Sigmoid colon (tissue), 7 donors: Measurements from ENCODE around the gene MOV10L1. TPM values are rescaled to one million over a fixed set of nuclear protein-coding genes. Genes with fewer than 3 reads are reported as not detected.

Experiments
- DNase-seq: peaks from one replicate; pipeline ENCODE4 v3.0.0-alpha.2; 2019
- H3K27ac ChIP-seq, 4 donors: fragments of 200-600 bp; sonication (generic); one replicate each; pipeline ENCODE4 v1.5.1; 2016 to 2019; ENCODE audit warnings: mild to moderate bottlenecking in 1 of 4
- H3K27me3 ChIP-seq, 3 donors: fragments of 200-600 bp; sonication (generic); one replicate each; pipeline ENCODE4 v1.5.1; 2019; ENCODE audit warnings: mild to moderate bottlenecking in 1 of 3
- H3K36me3 ChIP-seq, 4 donors: fragments of 200-600 bp; sonication (generic); one replicate each; pipeline ENCODE4 v1.5.1; 2016 to 2019
- H3K4me1 ChIP-seq, 4 donors: fragments of 200-600 bp; sonication (generic); one replicate each; pipeline ENCODE4 v1.5.1; 2017 to 2019
- H3K4me3 ChIP-seq, 4 donors: fragments of 200-600 bp; sonication (generic); one replicate each; pipeline ENCODE4 v1.5.1; 2017 to 2019; ENCODE audit warnings: mild to moderate bottlenecking in 2 of 4, moderate library complexity in 1 of 4
- H3K9me3 ChIP-seq, 4 donors: fragments of 200-600 bp in 3 of 4; sonication (generic) in 3 of 4; one replicate each; pipeline versions ENCODE4 v1.5.1 to v1.6.1; 2013 to 2019
- EP300 ChIP-seq, 4 donors: sonication (generic); formaldehyde crosslinking; IDR thresholded peaks; one replicate each; pipeline ENCODE4 v1.6.1; 2017; ENCODE audit warnings: antibody characterized with exemption in 4 of 4
- POLR2A ChIP-seq, 2 donors: fragments of 450-650 bp; IDR thresholded peaks; one replicate each; pipeline ENCODE4 v1.6.1; 2016; ENCODE audit warnings: antibody characterized with exemption in 2 of 2, mild to moderate bottlenecking in 2 of 2, moderate library complexity in 2 of 2
- POLR2AphosphoS5 ChIP-seq, 4 donors: sonication (generic); formaldehyde crosslinking; IDR thresholded peaks; one replicate each; pipeline ENCODE4 v1.6.1; 2017; ENCODE audit warnings: antibody characterized with exemption in 4 of 4
- WGBS, 2 donors: extraction: QIAGEN DNeasy Blood & Tissue Kit; methylation state at CpG; one replicate each; pipeline ENCODE4 v1.1.7; 2013; 5-methylcytosine and 5-hydroxymethylcytosine counted together
- intact Hi-C: fragments of 100-400 bp; cut with DNase I; formaldehyde crosslinking; loops from one replicate; pipeline ENCODE4 v1.15.1; 2023
- polyA plus RNA-seq, 3 donors: library from polyadenylated mRNA; stranded (reverse); fragments of 200-250 nt; gene quantifications; one replicate each; pipeline ENCODE4 v1.2.3, GENCODE V29; 2013
- total RNA-seq, 4 donors: library from RNA; depleted of rRNA; stranded (reverse); fragments of >200 nt; gene quantifications; one replicate each; pipeline ENCODE4 v1.1.0, GENCODE V29; 2016
- TF ChIP-seq, protein P1 (sequence below), 4 experiments: fragments of 450-650 bp in 3 of 4; fragments of 200-600 bp in 1 of 4; IDR thresholded peaks; one replicate each; pipeline ENCODE4 v1.5.1; 2016 to 2019; ENCODE audit warnings: antibody characterized with exemption in 4 of 4, mild to moderate bottlenecking in 3 of 4, moderate library complexity in 2 of 4
- donor health status: healthy with polysubstance abuse.
- donor health status: Bipolar disorder and iron deficiency.
- donor health status: healthy.

MOV10L1 gene
- total and polyA plus RNA-seq, 7 donors = 0.47 to 5.6 (median 1.8) TPM; not detected in 2

DNA sequence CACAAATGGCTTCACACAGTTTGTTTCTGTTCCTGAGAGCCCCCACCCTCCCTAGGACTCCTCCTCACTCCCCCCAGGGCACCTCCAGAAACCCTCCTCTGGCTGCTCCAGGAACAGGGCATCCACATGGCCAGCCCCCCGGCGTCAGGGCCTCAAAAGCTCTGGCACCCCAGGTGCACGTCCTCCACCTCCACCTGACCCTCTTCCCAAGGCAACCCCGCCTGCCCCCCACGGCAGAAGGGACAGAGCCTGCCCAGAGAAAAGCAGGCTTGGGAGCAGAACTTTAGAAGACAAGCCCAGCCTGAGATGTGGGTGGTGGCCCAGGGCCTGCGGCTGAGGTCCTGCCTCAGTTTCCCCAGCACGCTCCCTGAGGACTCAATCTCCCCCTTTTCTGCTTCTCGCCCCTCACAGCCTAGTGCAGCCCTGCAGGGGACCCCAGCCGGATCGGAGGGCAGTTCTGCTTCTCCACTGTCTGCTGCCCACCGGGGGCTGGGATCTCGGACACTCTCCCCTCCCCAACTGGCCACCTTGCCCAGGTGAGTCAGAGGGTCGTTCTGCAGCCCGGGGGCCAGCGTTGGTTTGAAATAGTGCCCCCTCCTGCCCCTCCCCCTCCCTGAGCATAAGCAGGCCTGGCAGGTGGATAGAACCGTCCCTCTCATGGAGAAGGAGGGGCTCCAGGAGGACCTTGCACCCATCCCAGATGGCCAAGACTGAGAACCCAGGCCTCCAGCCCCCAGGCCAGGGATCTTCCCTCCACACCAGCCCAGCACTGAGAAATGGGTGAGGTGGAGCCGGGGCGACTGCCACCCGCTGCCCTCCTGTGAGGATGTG lies 93.5 kb downstream of the MOV10L1 start:
- Histone ChIP-seq H3K4me1 (peaks cover 0 to 36% (median 33%) of the 10 kb centered on the region in 4 donors), H3K36me3 (no peaks in the 10 kb centered on the region), H3K4me3 (no peak overlapping the region), H3K9me3 (no peaks in the 10 kb centered on the region), H3K27ac (peak overlapping the region in 1 of 4 donors; percentile 44), H3K27me3 (peaks cover 9 to 23% (median 12%) of the 10 kb centered on the region in 3 donors)
- TF ChIP-seq POLR2AphosphoS5 (IDR thresholded peaks at IDR 0.05) (no peak), EP300 (IDR thresholded peaks at IDR 0.05) (no peak), POLR2A (IDR thresholded peaks at IDR 0.05) (no peak)
- TF ChIP-seq, protein P1, sequence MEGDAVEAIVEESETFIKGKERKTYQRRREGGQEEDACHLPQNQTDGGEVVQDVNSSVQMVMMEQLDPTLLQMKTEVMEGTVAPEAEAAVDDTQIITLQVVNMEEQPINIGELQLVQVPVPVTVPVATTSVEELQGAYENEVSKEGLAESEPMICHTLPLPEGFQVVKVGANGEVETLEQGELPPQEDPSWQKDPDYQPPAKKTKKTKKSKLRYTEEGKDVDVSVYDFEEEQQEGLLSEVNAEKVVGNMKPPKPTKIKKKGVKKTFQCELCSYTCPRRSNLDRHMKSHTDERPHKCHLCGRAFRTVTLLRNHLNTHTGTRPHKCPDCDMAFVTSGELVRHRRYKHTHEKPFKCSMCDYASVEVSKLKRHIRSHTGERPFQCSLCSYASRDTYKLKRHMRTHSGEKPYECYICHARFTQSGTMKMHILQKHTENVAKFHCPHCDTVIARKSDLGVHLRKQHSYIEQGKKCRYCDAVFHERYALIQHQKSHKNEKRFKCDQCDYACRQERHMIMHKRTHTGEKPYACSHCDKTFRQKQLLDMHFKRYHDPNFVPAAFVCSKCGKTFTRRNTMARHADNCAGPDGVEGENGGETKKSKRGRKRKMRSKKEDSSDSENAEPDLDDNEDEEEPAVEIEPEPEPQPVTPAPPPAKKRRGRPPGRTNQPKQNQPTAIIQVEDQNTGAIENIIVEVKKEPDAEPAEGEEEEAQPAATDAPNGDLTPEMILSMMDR (IDR thresholded peaks at IDR 0.05) = no peak
- WGBS, 2 donors = 71 to 88% methylated on average over 19 of the region's 19 CpGs
- intact Hi-C loops = loop anchor here (10.0 kb wide), 2 partner anchors 219 to 259 kb away; partner anchors contain the start of gene PIM3
- DNase-seq = no peak

- Histone ChIP-seq H3K27me3 (peaks cover 1 to 14% (median 3%) of the 10 kb centered on the region in 3 donors), H3K27ac (peak overlapping the region; percentile 38 to 58 (median 42)), H3K36me3 (no peaks in the 10 kb centered on the region), H3K4me1 (peaks cover 0 to 42% (median 37%) of the 10 kb centered on the region in 4 donors), H3K9me3 (no peaks in the 10 kb centered on the region), H3K4me3 (peak overlapping the region in 3 of 4 donors; percentile 77 to 90 (median 85))
- WGBS, 2 donors = 58 to 65% methylated on average over 32 of the region's 32 CpGs
- intact Hi-C loops = loop anchor here (2.0 to 10.0 kb wide), 3 partner anchors 17 to 259 kb away; partner anchors contain the start of genes PIM3 and SELENOO
- peak; percentile 89 for DNase-seq
- TF ChIP-seq, protein P1 (IDR thresholded peaks at IDR 0.05) = no peak
- TF ChIP-seq EP300 (IDR thresholded peaks at IDR 0.05) (no peak), POLR2AphosphoS5 (IDR thresholded peaks at IDR 0.05) (no peak), POLR2A (IDR thresholded peaks at IDR 0.05) (no peak)
These were observed 94.4 kb downstream of the MOV10L1 start for GRCh38 chr22:50184004-50184901.

- Histone ChIP-seq H3K4me3 (peak overlapping the region; percentile 31 to 90 (median 81)), H3K36me3 (no peaks in the 10 kb centered on the region), H3K27ac (peak overlapping the region; percentile 38 to 58 (median 42)), H3K27me3 (peaks cover 0 to 8% (median 0%) of the 10 kb centered on the region in 3 donors), H3K9me3 (no peaks in the 10 kb centered on the region), H3K4me1 (peaks cover 0 to 49% (median 44%) of the 10 kb centered on the region in 4 donors)
- no peak for DNase-seq
- intact Hi-C loops = loop anchor here (2.0 to 10.0 kb wide), 3 partner anchors 16 to 260 kb away; partner anchors contain the start of genes PIM3 and SELENOO
- TF ChIP-seq EP300 (IDR thresholded peaks at IDR 0.05) = no peak
- TF ChIP-seq, protein P1 (IDR thresholded peaks at IDR 0.05) = no peak
- TF ChIP-seq POLR2AphosphoS5 (IDR thresholded peaks at IDR 0.05) = no peak
- 13 to 45% methylated on average over 63 of the region's 63 CpGs for WGBS, 2 donors
These were observed 95.1 kb downstream of the MOV10L1 start for GRCh38 chr22:50184902-50185374.

DNA sequence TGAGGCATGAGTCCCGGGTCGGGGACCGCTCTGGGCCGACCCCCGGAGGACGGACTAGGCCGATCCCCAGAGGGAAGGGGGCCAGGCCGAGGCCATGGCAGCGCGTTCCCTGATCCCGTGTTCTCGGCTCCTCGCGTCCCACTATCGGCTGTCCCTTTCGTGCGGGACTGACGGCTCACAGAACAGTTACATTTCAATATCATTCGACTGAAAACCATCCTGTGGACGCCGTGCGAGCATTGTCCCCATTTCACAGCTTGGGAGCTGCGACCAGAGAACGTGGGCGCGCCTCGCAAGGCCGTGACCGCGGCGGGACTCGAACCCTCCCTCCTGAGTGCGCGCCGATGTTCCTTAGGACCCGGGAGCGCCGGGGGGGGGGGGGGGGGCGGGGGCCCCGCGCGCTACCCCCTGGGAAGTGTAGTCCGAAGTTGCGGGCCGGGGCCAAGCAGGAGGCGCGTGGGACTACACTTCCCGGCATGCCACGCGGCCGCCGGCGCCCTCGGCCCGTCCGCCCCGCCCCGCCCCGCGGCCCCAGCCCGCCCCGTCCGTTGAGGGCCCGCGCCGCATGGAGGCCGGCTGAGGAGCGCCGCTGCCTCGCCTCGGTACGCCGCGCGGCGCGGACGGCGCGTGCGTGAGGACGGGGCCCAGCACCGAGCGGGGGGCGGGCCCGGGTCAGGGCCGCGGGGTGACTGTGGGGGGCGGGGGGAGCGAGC lies 95.7 kb downstream of the MOV10L1 start, which contains the start of gene TRABD:
TRABD (plus strand) TSS at position 539 of the 713 bp plus-strand sequence. CDS start 7,148 bp downstream, outside the sequence.
- TF ChIP-seq EP300 (IDR thresholded peaks at IDR 0.05) (no peak), POLR2A (IDR thresholded peaks at IDR 0.05) (no peak), POLR2AphosphoS5 (IDR thresholded peaks at IDR 0.05) (no peak)
- TF ChIP-seq, protein P1 (IDR thresholded peaks at IDR 0.05) = no peak
- peak; percentile 95 for DNase-seq
- H3K4me1 ChIP-seq = peaks cover 0 to 55% (median 50%) of the 10 kb centered on the region in 4 donors
- no peaks in the 10 kb centered on the region for H3K36me3 ChIP-seq
- peak within 1 kb of the TSS; percentile 61 to 90 (median 81) for H3K4me3 ChIP-seq
- no peaks in the 10 kb centered on the region for H3K9me3 ChIP-seq
- intact Hi-C loops = loop anchor here (2.0 to 10.0 kb wide), 3 partner anchors 15 to 261 kb away; partner anchors contain the start of genes PIM3 and SELENOO
- H3K27ac ChIP-seq = peak within 1 kb of the TSS; percentile 64 to 77 (median 76)
- H3K27me3 ChIP-seq = peaks cover 0 to 2% (median 0%) of the 10 kb centered on the region in 3 donors
- WGBS, 2 donors = 1 to 2% methylated on average over 86 to 90 of the region's 90 CpGs
